Liver (tissue), 3 donors: ENCODE results near the gene CLIC3.

ENCODE experiments used
- CTCF ChIP-seq: fragments of 150-350 bp; IDR thresholded peaks from 2 replicates; pipeline ENCODE4 v1.5.1; 2017; ENCODE audit warnings: improper control_type of control experiment, low read depth, low read length; ENCODE audit not compliant: missing input control
- TAF1 ChIP-seq: conservative IDR thresholded peaks from 2 replicates; pipeline ENCODE4 v1.6.1; 2016; ENCODE audit warnings: antibody characterized with exemption, mild to moderate bottlenecking
- donor health status: healthy.
- donor health status: healthy.

- TF ChIP-seq TAF1, result no peak
- no peak for TF ChIP-seq CTCF
These were observed 33.6 kb downstream of the CLIC3 start for GRCh38 chr9:136962701-136963248.
